GM12891 (cell line): ENCODE measurements around the gene CD200R1.
A peak's percentile ranks its signal among the peaks of the same experiment; 100 is the strongest.

Experiments used
- POLR2A ChIP-seq: IDR thresholded peaks from 2 replicates; pipeline ENCODE4 v1.6.1; 2011; ENCODE audit warnings: low read depth, low read length, control low read depth
- POLR2AphosphoS5 ChIP-seq: IDR thresholded peaks from 2 replicates; pipeline ENCODE4 v1.6.1; 2011; ENCODE audit warnings: low read depth, low read length, control low read depth
- POU2F2 ChIP-seq: IDR thresholded peaks from 2 replicates; pipeline ENCODE4 v1.6.1; 2011; ENCODE audit warnings: low read depth, mild to moderate bottlenecking, control low read depth, low read length, moderate library complexity
- SPI1 ChIP-seq: IDR thresholded peaks from 2 replicates; pipeline ENCODE4 v1.6.1; 2011; ENCODE audit warnings: low read depth, low read length, control low read depth
- TAF1 ChIP-seq: IDR thresholded peaks from 2 replicates; pipeline ENCODE4 v1.6.1; 2011; ENCODE audit warnings: low read depth, low read length, control low read depth

GRCh38 chr3:112908252-112908651, 66.7 kb downstream of the CD200R1 start:
- no peak for TF ChIP-seq POLR2AphosphoS5
- no peak for TF ChIP-seq TAF1
- no peak for TF ChIP-seq POLR2A
- no peak for TF ChIP-seq POU2F2
- TF ChIP-seq SPI1: peak; percentile 52
